ENCODE measurements around the gene THAP9.
"Not testable (repeated sequence)": the region's sequence is repeated elsewhere in the genome, so short reads cannot be mapped to it uniquely, and the experiment has no call there.

THAP9 gene

DNA sequence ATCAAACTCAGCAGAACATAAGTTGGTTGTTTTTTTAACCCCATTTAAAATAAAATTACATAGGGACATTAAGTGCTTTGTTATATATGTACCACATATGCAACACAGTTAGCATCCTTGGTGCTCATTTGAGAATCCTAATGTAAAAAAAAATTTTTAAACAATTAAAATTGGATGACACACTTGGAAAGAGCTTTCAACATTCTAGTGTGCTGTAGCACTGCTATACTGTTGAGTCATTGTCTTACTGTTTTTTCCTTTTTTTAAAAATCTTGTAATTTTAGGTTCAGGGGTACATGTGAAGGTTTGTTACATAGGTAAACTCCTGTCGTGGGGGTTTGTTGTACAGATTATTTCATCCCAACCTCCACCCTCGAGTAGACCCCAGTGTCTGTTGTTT is 12.8 kb downstream of the THAP9 start:
- H3K4me1 Mint-ChIP-seq (ENCODE audit: low read depth): no peaks in the 10 kb centered on the region
- H3K9me3 Mint-ChIP-seq (ENCODE audit: low read depth): no peaks in the 10 kb centered on the region
- no peak overlapping the region for H3K27ac Mint-ChIP-seq
- peaks cover 18% of the 10 kb centered on the region for H3K36me3 Mint-ChIP-seq
- H3K4me3 Mint-ChIP-seq: no peak overlapping the region
- H3K27me3 Mint-ChIP-seq: no peaks in the 10 kb centered on the region

DNA sequence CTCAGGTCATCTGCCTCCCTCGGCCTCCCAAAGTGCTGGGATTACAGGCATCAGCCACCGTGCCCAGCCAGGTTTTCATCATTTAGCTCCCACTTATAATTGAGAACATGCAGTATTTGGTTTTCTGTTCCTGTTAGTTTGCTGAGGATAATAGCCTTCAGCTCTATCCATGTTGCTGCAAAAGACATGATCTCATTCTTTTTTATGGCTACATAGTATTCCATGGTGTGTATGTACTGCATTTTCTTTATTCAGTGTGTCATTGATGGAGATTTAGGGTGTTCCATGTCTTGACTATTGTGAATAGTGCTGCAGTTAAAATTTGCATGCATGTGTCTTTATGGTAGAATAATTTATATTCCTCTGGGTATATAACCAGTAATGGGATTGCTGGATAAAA is 13.4 kb downstream of the THAP9 start:
- not testable (repeated sequence) for H3K27me3 Mint-ChIP-seq; H3K4me1 Mint-ChIP-seq (ENCODE audit: low read depth); H3K4me3 Mint-ChIP-seq; H3K9me3 Mint-ChIP-seq (ENCODE audit: low read depth); H3K27ac Mint-ChIP-seq
- peaks cover 18% of the 10 kb centered on the region for H3K36me3 Mint-ChIP-seq

- H3K4me1 Mint-ChIP-seq (ENCODE audit: low read depth): no peaks in the 10 kb centered on the region
- H3K27ac Mint-ChIP-seq: no peak overlapping the region
- H3K4me3 Mint-ChIP-seq: no peak overlapping the region
Measured at GRCh38 chr4:82918091-82918490, 17.6 kb downstream of the THAP9 start.

DNA sequence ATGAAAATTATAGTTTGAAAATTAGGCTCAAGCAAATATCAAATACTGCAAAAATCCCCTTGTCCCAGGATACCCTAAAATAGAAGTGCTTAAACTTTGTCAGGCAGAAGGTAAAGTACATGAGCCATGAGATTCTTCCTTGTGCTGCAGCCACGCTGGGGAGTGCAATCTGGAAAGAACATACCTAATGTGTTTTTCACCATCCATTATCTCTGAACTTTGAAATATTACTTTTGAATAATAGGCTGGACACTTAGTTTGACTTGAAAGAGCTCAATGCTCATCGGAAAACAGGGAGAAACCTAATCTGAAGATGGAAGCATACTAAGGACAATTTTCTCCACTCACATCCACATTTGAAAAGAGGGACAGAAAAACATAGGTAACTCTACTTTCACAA is 18.9 kb downstream of the THAP9 start:
- H3K27ac Mint-ChIP-seq: no peak overlapping the region
- H3K27me3 Mint-ChIP-seq: no peaks in the 10 kb centered on the region
- no peaks in the 10 kb centered on the region for H3K9me3 Mint-ChIP-seq (ENCODE audit: low read depth)
- H3K4me3 Mint-ChIP-seq: no peak overlapping the region
- H3K4me1 Mint-ChIP-seq (ENCODE audit: low read depth): no peaks in the 10 kb centered on the region
- H3K36me3 Mint-ChIP-seq: peaks cover 1% of the 10 kb centered on the region

More at GRCh38 chr4:82918091-82918490, 17.6 kb downstream of the THAP9 start:
- H3K36me3 Mint-ChIP-seq: peaks cover 6% of the 10 kb centered on the region
- H3K27me3 Mint-ChIP-seq: no peaks in the 10 kb centered on the region
- no peaks in the 10 kb centered on the region for H3K9me3 Mint-ChIP-seq (ENCODE audit: low read depth)

DNA sequence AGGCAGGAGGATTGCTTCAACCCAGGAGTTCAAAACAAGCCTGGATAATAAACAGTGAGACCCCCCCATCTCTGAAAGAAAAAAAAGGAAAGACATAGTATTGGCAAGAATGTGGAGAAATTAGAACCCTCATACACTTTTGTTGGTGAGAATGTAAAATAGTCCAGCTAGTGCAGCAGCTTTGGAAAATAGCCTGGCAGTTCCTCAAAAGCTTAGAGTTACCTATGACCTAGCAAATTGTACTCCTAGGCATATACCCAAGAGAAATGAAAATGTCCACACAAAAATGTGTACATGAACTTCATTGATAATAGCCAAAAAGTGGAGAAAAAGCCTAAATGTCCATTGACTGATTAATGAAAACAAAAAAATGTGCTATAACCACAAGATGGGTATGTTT is 21.3 kb downstream of the THAP9 start:
- no peaks in the 10 kb centered on the region for H3K4me1 Mint-ChIP-seq (ENCODE audit: low read depth)
- no peaks in the 10 kb centered on the region for H3K36me3 Mint-ChIP-seq
- no peak overlapping the region for H3K4me3 Mint-ChIP-seq
- no peaks in the 10 kb centered on the region for H3K27me3 Mint-ChIP-seq
- no peak overlapping the region for H3K27ac Mint-ChIP-seq
- no peaks in the 10 kb centered on the region for H3K9me3 Mint-ChIP-seq (ENCODE audit: low read depth)

- H3K9me3 Mint-ChIP-seq (ENCODE audit: low read depth): no peaks in the 10 kb centered on the region
- no peak overlapping the region for H3K4me3 Mint-ChIP-seq
- H3K4me1 Mint-ChIP-seq (ENCODE audit: low read depth): no peaks in the 10 kb centered on the region
- no peaks in the 10 kb centered on the region for H3K27me3 Mint-ChIP-seq
- no peak overlapping the region for H3K27ac Mint-ChIP-seq
- H3K36me3 Mint-ChIP-seq: peaks cover 10% of the 10 kb centered on the region
Measured at GRCh38 chr4:82930848-82931755, 30.6 kb downstream of the THAP9 start.

DNA sequence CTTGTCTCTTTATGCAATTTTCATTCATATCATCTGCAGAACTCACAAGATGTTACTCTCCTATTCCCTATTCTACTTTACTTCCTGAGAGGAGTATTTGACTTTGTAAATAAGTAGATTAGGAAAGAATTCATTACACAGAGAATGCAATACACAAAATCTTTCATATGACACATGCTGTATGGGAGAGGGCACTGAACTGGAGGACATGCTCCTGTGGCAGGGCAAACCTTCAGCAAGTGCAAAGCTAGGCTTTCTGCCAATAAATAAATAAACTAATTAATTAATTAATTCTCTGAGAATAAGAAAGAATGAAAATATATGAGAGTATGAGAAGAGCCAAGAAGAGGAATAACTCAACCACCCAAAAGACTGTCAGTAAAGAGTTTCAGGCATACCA is 33.9 kb downstream of the THAP9 start:
- H3K36me3 Mint-ChIP-seq: peaks cover 18% of the 10 kb centered on the region

DNA sequence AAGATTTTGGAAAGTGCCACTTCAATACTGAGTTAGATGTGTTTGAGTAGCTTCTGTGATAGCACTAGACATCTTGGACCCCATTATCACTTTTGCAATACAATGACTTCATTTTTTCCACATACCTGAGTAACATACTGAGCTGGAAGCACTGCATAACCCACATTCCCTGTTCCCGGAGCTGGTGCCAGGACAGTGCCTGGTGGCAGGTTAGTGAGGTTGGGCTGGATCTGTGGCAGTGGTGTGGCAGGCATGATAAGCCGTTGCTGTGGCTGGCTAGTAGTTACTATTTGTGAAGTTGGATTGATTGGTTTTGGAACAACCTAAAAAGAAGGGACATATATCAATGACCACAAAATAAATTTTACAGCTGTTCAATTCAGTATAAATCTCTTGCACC is 38.9 kb downstream of the THAP9 start:
- H3K27me3 Mint-ChIP-seq: no peaks in the 10 kb centered on the region

More for the DNA sequence above, 33.9 kb downstream of the THAP9 start:
- no peaks in the 10 kb centered on the region for H3K9me3 Mint-ChIP-seq (ENCODE audit: low read depth)
- no peaks in the 10 kb centered on the region for H3K4me1 Mint-ChIP-seq (ENCODE audit: low read depth)
- H3K27ac Mint-ChIP-seq: no peak overlapping the region
- H3K27me3 Mint-ChIP-seq: no peaks in the 10 kb centered on the region
- H3K4me3 Mint-ChIP-seq: no peak overlapping the region

GRCh38 chr4:82947498-82947897 is 47.0 kb downstream of the THAP9 start:
- Mint-ChIP-seq H3K36me3 (peaks cover 8% of the 10 kb centered on the region), H3K9me3 (ENCODE audit: low read depth) (no peaks in the 10 kb centered on the region), H3K4me1 (ENCODE audit: low read depth) (no peaks in the 10 kb centered on the region), H3K27me3 (no peaks in the 10 kb centered on the region), H3K27ac (no peak overlapping the region), H3K4me3 (no peak overlapping the region)

More for the DNA sequence above, 38.9 kb downstream of the THAP9 start:
- H3K4me3 Mint-ChIP-seq: no peak overlapping the region
- H3K36me3 Mint-ChIP-seq: peaks cover 17% of the 10 kb centered on the region
- H3K4me1 Mint-ChIP-seq (ENCODE audit: low read depth): no peaks in the 10 kb centered on the region
- no peaks in the 10 kb centered on the region for H3K9me3 Mint-ChIP-seq (ENCODE audit: low read depth)
- H3K27ac Mint-ChIP-seq: no peak overlapping the region

DNA sequence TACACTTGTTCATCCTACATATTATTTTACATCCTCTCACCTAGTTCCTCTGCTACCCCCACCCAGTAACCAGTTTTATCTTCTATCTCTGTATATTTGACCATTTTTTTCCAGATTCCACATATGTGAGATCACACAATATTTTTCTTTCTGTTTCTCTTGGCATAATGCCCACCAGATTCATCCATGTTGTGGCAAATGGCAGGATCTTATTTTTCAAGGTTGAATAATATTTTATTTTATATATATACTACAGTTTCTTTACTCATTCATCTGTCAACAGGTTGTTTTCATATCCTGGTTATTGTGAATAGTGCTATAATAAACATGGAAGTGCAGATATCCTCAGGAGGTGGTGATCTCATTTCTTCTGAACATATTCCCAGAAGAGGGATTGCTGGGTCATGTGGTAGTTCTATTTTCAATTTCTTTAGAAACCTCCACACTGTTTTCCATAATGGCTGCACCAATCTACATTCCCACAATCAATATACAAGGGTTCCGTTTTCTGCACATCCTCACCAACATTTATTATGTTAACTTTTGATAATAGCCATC is 48.2 kb downstream of the THAP9 start:
- Mint-ChIP-seq H3K27me3 (no peaks in the 10 kb centered on the region), H3K4me3 (no peak overlapping the region), H3K27ac (no peak overlapping the region), H3K9me3 (ENCODE audit: low read depth) (no peaks in the 10 kb centered on the region), H3K36me3 (peaks cover 9% of the 10 kb centered on the region), H3K4me1 (ENCODE audit: low read depth) (no peaks in the 10 kb centered on the region)

DNA sequence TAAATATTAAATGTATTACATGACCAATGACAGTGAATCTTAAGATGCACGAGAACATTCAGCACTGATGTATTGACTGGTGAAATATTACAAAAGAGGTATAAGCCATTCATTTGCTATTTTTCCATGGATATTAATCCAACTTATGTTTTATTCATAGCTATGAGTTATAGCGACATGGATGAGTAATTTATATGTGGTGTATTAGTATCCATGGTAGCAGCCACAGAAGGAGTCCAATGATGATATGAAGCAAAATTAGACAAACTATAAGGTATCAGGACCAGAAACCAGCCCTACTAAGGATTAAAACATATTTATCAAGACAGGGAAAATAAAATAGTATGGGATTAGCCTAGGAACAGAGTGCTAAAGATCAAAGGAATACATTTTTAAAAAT is 50.7 kb downstream of the THAP9 start:
- Mint-ChIP-seq H3K4me1 (ENCODE audit: low read depth) (peaks cover 1% of the 10 kb centered on the region), H3K27ac (no peak overlapping the region), H3K36me3 (peaks cover 12% of the 10 kb centered on the region), H3K9me3 (ENCODE audit: low read depth) (no peaks in the 10 kb centered on the region), H3K27me3 (no peaks in the 10 kb centered on the region), H3K4me3 (no peak overlapping the region)

GRCh38 chr4:82954212-82954611 is 53.7 kb downstream of the THAP9 start:
- H3K4me1 Mint-ChIP-seq (ENCODE audit: low read depth): peaks cover 10% of the 10 kb centered on the region
- H3K27me3 Mint-ChIP-seq: no peaks in the 10 kb centered on the region
- no peak overlapping the region for H3K27ac Mint-ChIP-seq
- H3K36me3 Mint-ChIP-seq: peaks cover 20% of the 10 kb centered on the region
- H3K9me3 Mint-ChIP-seq (ENCODE audit: low read depth): no peaks in the 10 kb centered on the region
- H3K4me3 Mint-ChIP-seq: no peak overlapping the region

GRCh38 chr4:82957045-82957444 is 56.5 kb downstream of the THAP9 start:
- peak overlapping the region; percentile 13 for H3K27ac Mint-ChIP-seq
- H3K27me3 Mint-ChIP-seq: no peaks in the 10 kb centered on the region
- H3K4me3 Mint-ChIP-seq: no peak overlapping the region
- peaks cover 21% of the 10 kb centered on the region for H3K36me3 Mint-ChIP-seq
- no peaks in the 10 kb centered on the region for H3K9me3 Mint-ChIP-seq (ENCODE audit: low read depth)
- H3K4me1 Mint-ChIP-seq (ENCODE audit: low read depth): peaks cover 10% of the 10 kb centered on the region

- Mint-ChIP-seq H3K36me3 (peaks cover 26% of the 10 kb centered on the region), H3K9me3 (ENCODE audit: low read depth) (no peaks in the 10 kb centered on the region), H3K4me1 (ENCODE audit: low read depth) (peaks cover 3% of the 10 kb centered on the region), H3K4me3 (no peak overlapping the region), H3K27me3 (no peaks in the 10 kb centered on the region), H3K27ac (no peak overlapping the region)
Measured at GRCh38 chr4:82965763-82966162, 65.2 kb downstream of the THAP9 start.

- H3K27ac Mint-ChIP-seq: no peak overlapping the region
- H3K36me3 Mint-ChIP-seq: peaks cover 21% of the 10 kb centered on the region
- no peaks in the 10 kb centered on the region for H3K9me3 Mint-ChIP-seq (ENCODE audit: low read depth)
- H3K4me3 Mint-ChIP-seq: no peak overlapping the region
- no peaks in the 10 kb centered on the region for H3K4me1 Mint-ChIP-seq (ENCODE audit: low read depth)
- no peaks in the 10 kb centered on the region for H3K27me3 Mint-ChIP-seq
Measured at GRCh38 chr4:82968972-82969371, 68.4 kb downstream of the THAP9 start.

- no peaks in the 10 kb centered on the region for H3K9me3 Mint-ChIP-seq (ENCODE audit: low read depth)
- H3K36me3 Mint-ChIP-seq: peaks cover 18% of the 10 kb centered on the region
- H3K4me3 Mint-ChIP-seq: no peak overlapping the region
- H3K27me3 Mint-ChIP-seq: no peaks in the 10 kb centered on the region
- H3K27ac Mint-ChIP-seq: no peak overlapping the region
- no peaks in the 10 kb centered on the region for H3K4me1 Mint-ChIP-seq (ENCODE audit: low read depth)
Measured at GRCh38 chr4:82969414-82969813, 68.9 kb downstream of the THAP9 start.

Measured in activated naive CD8-positive, alpha-beta T cell (primary cell).